Measurements from ENCODE around the gene GLI1.
"Not testable (repeated sequence)": the region's sequence is repeated elsewhere in the genome, so short reads cannot be mapped to it uniquely, and the experiment has no call there.

GRCh38 chr12:57414160-57414559 is 45.4 kb upstream of the GLI1 start:
- TF ChIP-seq, protein P1, sequence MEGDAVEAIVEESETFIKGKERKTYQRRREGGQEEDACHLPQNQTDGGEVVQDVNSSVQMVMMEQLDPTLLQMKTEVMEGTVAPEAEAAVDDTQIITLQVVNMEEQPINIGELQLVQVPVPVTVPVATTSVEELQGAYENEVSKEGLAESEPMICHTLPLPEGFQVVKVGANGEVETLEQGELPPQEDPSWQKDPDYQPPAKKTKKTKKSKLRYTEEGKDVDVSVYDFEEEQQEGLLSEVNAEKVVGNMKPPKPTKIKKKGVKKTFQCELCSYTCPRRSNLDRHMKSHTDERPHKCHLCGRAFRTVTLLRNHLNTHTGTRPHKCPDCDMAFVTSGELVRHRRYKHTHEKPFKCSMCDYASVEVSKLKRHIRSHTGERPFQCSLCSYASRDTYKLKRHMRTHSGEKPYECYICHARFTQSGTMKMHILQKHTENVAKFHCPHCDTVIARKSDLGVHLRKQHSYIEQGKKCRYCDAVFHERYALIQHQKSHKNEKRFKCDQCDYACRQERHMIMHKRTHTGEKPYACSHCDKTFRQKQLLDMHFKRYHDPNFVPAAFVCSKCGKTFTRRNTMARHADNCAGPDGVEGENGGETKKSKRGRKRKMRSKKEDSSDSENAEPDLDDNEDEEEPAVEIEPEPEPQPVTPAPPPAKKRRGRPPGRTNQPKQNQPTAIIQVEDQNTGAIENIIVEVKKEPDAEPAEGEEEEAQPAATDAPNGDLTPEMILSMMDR (conservative IDR thresholded peaks at IDR 0.05 in 1 of 2, IDR thresholded peaks at IDR 0.05 in 1 of 2; ENCODE audit: low read depth in 1 of 2, low read length in 2 of 2), result not testable (repeated sequence)
- TF ChIP-seq EZH2 (IDR thresholded peaks at IDR 0.05; ENCODE audit: low read length, missing control alignments), result not testable (repeated sequence)

Data from fibroblast of lung (primary cell).